Neural cell (in vitro differentiated cells): ENCODE results near the gene CYB5RL. TPM values are rescaled to one million over a fixed set of nuclear protein-coding genes. Genes with fewer than 3 reads are reported as not detected.

Experiments
- H2AFZ ChIP-seq: fragments of 200-600, 300-800 bp; sonication (generic), shearing (Covaris generic); 2 replicates; pipeline ENCODE4 v1.6.0; 2014; ENCODE audit warnings: low read depth, mild to moderate bottlenecking, antibody characterized with exemption, low read length, moderate library complexity
- H3F3A ChIP-seq: fragments of 200-600 bp; shearing (Covaris generic); 2 replicates; pipeline ENCODE4 v1.6.1; 2016; ENCODE audit warnings: mild to moderate bottlenecking, moderate library complexity, mixed read lengths, antibody characterized with exemption, low read length; ENCODE audit not compliant: insufficient read depth, poor library complexity, severe bottlenecking
- H3K27ac ChIP-seq: fragments of 200-600, 300-800 bp; sonication (generic), shearing (Covaris generic); 2 replicates; pipeline ENCODE4 v1.5.1; 2014; ENCODE audit warnings: mild to moderate bottlenecking, low read length, moderate library complexity
- H3K27me3 ChIP-seq: fragments of 300-800, 200-600 bp; sonication (generic), shearing (Covaris generic); 2 replicates; pipeline ENCODE4 v1.6.0; 2014; ENCODE audit warnings: mild to moderate bottlenecking, low read depth, low read length, moderate library complexity; ENCODE audit not compliant: insufficient read depth
- H3K36me3 ChIP-seq: fragments of 300-800, 200-600 bp; sonication (generic), shearing (Covaris generic); 2 replicates; pipeline ENCODE4 v1.5.1; 2014; ENCODE audit warnings: mild to moderate bottlenecking, antibody characterized with exemption, low read length, moderate library complexity; ENCODE audit not compliant: insufficient read depth
- H3K4me2 ChIP-seq: fragments of 300-800, 200-600 bp; sonication (generic), shearing (Covaris generic); 2 replicates; pipeline ENCODE4 v1.6.0; 2014; ENCODE audit warnings: mild to moderate bottlenecking, low read length
- H3K4me3 ChIP-seq: fragments of 300-800, 200-600 bp; sonication (generic), shearing (Covaris generic); 2 replicates; pipeline ENCODE4 v1.5.1; 2014; ENCODE audit warnings: mild to moderate bottlenecking, low read length, moderate library complexity
- H3K79me2 ChIP-seq: fragments of 200-600 bp; shearing (Covaris generic); replicated peaks from 2 replicates; pipeline ENCODE4 v1.6.0; 2014; ENCODE audit warnings: mild to moderate bottlenecking, low read length, moderate library complexity; ENCODE audit not compliant: insufficient read depth
- H3K9ac ChIP-seq: fragments of 300-800, 200-600 bp; sonication (generic), shearing (Covaris generic); 2 replicates; pipeline ENCODE4 v1.6.1; 2016; ENCODE audit warnings: mild to moderate bottlenecking, low read length, mixed read lengths
- H3K9me2 ChIP-seq: fragments of 200-600 bp; shearing (Covaris generic); 2 replicates; pipeline ENCODE4 v1.6.1; 2016; ENCODE audit warnings: mild to moderate bottlenecking, low read length, mixed read lengths; ENCODE audit not compliant: insufficient read depth
- H3K9me3 ChIP-seq: fragments of 200-600, 300-800 bp; sonication (generic), shearing (Covaris generic); 2 replicates; pipeline ENCODE4 v1.6.1; 2016; ENCODE audit warnings: mild to moderate bottlenecking, mixed run types, low read length, moderate library complexity, mixed read lengths
- H4K20me1 ChIP-seq: fragments of 200-600 bp; shearing (Covaris generic); 2 replicates; pipeline ENCODE4 v1.6.1; 2016; ENCODE audit warnings: mild to moderate bottlenecking, mixed run types; ENCODE audit not compliant: insufficient read depth
- CTCF ChIP-seq: fragments of 450-650 bp; IDR thresholded peaks from 2 replicates; pipeline ENCODE4 v1.5.1; 2014; ENCODE audit warnings: antibody characterized with exemption, mild to moderate bottlenecking, moderate library complexity; ENCODE audit not compliant: poor library complexity, severe bottlenecking
- EP300 ChIP-seq: fragments of 450-650 bp; conservative IDR thresholded peaks from 2 replicates; pipeline ENCODE4 v1.6.1; 2014; ENCODE audit warnings: antibody characterized with exemption, mild to moderate bottlenecking, moderate library complexity; ENCODE audit not compliant: poor library complexity, severe bottlenecking
- EZH2 ChIP-seq: fragments of 200-600, 300-800 bp; shearing (Covaris generic), sonication (generic); IDR thresholded peaks from 2 replicates; pipeline ENCODE4 v1.6.1; 2014; ENCODE audit warnings: antibody characterized with exemption, low read length, borderline replicate concordance, mild to moderate bottlenecking; ENCODE audit not compliant: insufficient read depth, poor library complexity, severe bottlenecking
- MXI1 ChIP-seq: fragments of 450-650 bp; conservative IDR thresholded peaks from 2 replicates; pipeline ENCODE4 v1.6.1; 2014; ENCODE audit warnings: antibody characterized with exemption, mild to moderate bottlenecking; ENCODE audit not compliant: poor library complexity, severe bottlenecking
- POLR2AphosphoS5 ChIP-seq: IDR thresholded peaks from 2 replicates; pipeline ENCODE4 v1.6.1; 2012
- RAD21 ChIP-seq: fragments of 450-650 bp; conservative IDR thresholded peaks from 2 replicates; pipeline ENCODE4 v1.6.1; 2014; ENCODE audit warnings: antibody characterized with exemption, mild to moderate bottlenecking, moderate library complexity
- REST ChIP-seq: IDR thresholded peaks from 2 replicates; pipeline ENCODE4 v1.6.1; 2012; ENCODE audit warnings: borderline replicate concordance
- SMC3 ChIP-seq: fragments of 450-650 bp; conservative IDR thresholded peaks from 2 replicates; pipeline ENCODE4 v1.6.1; 2014; ENCODE audit warnings: antibody characterized with exemption, mild to moderate bottlenecking, moderate library complexity; ENCODE audit not compliant: poor library complexity
- TAF1 ChIP-seq: IDR thresholded peaks from 2 replicates; pipeline ENCODE4 v1.6.1; 2012; ENCODE audit warnings: low read depth
- polyA plus RNA-seq: library from polyadenylated mRNA; depleted of rRNA; stranded (reverse); fragments of >200 nt; gene quantifications from 2 replicates; pipeline ENCODE4 v1.2.3, GENCODE V29; 2014

Gene CYB5RL
- polyA plus RNA-seq, 1 donor from 2014 or later, result 1.6 TPM

- Histone ChIP-seq H3K9me2 (no peaks in the 10 kb centered on the region), H2AFZ (no peak overlapping the region), H3K4me2 (no peak overlapping the region), H3K27ac (no peak overlapping the region), H3K9me3 (no peaks in the 10 kb centered on the region), H3F3A (no peaks in the 10 kb centered on the region), H3K36me3 (no peaks in the 10 kb centered on the region), H3K79me2 (no peaks in the 10 kb centered on the region), H3K4me3 (no peak overlapping the region), H3K27me3 (no peaks in the 10 kb centered on the region), H4K20me1 (no peaks in the 10 kb centered on the region), H3K9ac (no peak overlapping the region)
- TF ChIP-seq EZH2 (no peak), CTCF (no peak), RAD21 (no peak), MXI1 (no peak), SMC3 (no peak)
Observed at GRCh38 chr1:54223441-54224202, 23.8 kb upstream of the CYB5RL start.

- Histone ChIP-seq H3K36me3 (no peaks in the 10 kb centered on the region), H2AFZ (no peak overlapping the region), H3K4me2 (no peak overlapping the region), H3K9me3 (no peaks in the 10 kb centered on the region), H3K27me3 (no peaks in the 10 kb centered on the region), H3K9me2 (no peaks in the 10 kb centered on the region), H3K79me2 (no peaks in the 10 kb centered on the region), H3F3A (no peaks in the 10 kb centered on the region), H3K9ac (no peak overlapping the region), H3K27ac (no peak overlapping the region), H3K4me3 (no peak overlapping the region), H4K20me1 (no peaks in the 10 kb centered on the region)
- TF ChIP-seq RAD21 (no peak), TAF1 (no peak), EZH2 (no peak), POLR2AphosphoS5 (no peak), SMC3 (no peak), CTCF (no peak), EP300 (no peak), REST (no peak), MXI1 (no peak)
Observed at GRCh38 chr1:54222711-54223110, 22.9 kb upstream of the CYB5RL start.
